Fibroblast of mammary gland (primary cell): ENCODE results near the gene RPUSD3.
A peak's percentile ranks its signal among the peaks of the same experiment; 100 is the strongest.

Experiments used
- DNase-seq: peaks from one replicate; pipeline ENCODE4 v3.0.0-alpha.2; 2010; ENCODE audit warnings: low read depth
- H3K4me3 ChIP-seq: 2 replicates; pipeline ENCODE4 v1.5.1; 2011; ENCODE audit warnings: low read depth, mild to moderate bottlenecking, low read length, moderate library complexity; ENCODE audit not compliant: control insufficient read depth
- CTCF ChIP-seq: conservative IDR thresholded peaks from 2 replicates; pipeline ENCODE4 v1.5.1; 2011; ENCODE audit warnings: low read depth, low read length, inconsistent platforms; ENCODE audit not compliant: control insufficient read depth, insufficient read depth

The RPUSD3 gene

GRCh38 chr3:9791790-9792404, 51.9 kb downstream of the RPUSD3 start:
- TF ChIP-seq CTCF = no peak
- H3K4me3 ChIP-seq = peak overlapping the region; percentile 98
- no peak for DNase-seq

GRCh38 chr3:9791127-9791526, 52.7 kb downstream of the RPUSD3 start:
- no peak for DNase-seq
- no peak overlapping the region for H3K4me3 ChIP-seq
- no peak for TF ChIP-seq CTCF
